UCSD-AML1 (cell line): ENCODE measurements around the gene MAGED1.
"Not testable (repeated sequence)": the region's sequence is repeated elsewhere in the genome, so short reads cannot be mapped to it uniquely, and the experiment has no call there.

ENCODE experiments used
- DNase-seq: peaks from one replicate; lab custom pipeline; 2025; ENCODE audit not compliant: unreplicated experiment; lab: John Stamatoyannopoulos, UW

The MAGED1 gene

DNA sequence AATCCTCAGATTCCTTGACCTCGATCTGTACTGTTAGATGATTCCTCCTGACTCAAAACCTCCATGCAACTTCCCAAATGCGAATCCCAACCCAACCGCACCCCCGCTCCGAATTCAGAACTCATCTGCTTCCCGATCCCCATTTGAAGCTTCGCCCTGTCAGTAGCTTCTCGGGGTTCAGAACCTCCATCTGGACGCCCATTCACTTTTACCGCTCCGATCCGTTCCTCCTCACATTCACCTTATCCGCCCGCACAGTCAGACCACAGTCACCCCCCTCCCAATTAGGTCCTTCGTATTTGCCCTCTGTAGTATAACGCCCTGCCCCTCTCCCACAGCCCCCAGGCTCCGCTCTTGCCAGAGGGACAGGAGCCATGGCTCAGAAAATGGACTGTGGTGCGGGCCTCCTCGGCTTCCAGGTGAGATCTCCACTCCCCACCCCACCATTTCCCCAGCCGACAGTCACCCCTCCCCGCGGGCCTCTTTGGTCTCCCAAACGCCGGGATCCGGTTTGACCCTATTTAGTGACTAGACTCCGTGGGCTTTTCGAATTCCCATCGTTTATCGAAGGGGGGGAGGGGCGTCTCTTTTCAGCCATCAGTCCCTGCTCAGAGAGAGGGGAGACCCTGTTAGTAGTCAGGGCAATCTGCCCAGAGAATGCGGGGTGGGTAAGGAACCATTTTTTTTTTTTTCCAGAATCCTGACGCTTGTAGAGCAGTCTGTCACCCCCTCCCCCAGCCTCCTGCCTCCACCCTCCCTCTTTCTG lies 691 bp downstream of the MAGED1 start:
- no peak for DNase-seq

- DNase-seq, result no peak
Measured at GRCh38 chrX:51894697-51895336, 1.4 kb downstream of the MAGED1 start.

DNA sequence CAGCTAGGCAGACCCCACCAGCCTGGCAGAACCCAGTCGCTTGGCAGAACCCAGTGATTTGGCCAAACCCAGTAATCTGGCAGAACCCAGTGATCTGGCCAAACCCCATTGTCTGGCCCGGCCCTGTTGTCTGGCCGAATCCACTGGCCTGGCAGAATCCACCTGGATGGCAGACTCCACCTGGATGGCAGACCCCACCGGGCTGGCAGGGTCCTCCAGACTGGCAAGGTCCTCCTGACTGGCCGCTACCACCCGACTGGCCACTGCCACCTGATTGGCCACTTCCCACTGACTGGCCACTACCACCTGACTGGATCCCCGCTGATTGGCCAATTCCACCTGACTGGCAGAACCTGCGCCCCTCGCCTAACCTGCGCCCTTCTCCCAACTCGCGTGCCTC lies 3.2 kb downstream of the MAGED1 start:
- DNase-seq, result no peak

- no peak for DNase-seq
Measured at GRCh38 chrX:51899741-51900140, 6.3 kb downstream of the MAGED1 start.

DNA sequence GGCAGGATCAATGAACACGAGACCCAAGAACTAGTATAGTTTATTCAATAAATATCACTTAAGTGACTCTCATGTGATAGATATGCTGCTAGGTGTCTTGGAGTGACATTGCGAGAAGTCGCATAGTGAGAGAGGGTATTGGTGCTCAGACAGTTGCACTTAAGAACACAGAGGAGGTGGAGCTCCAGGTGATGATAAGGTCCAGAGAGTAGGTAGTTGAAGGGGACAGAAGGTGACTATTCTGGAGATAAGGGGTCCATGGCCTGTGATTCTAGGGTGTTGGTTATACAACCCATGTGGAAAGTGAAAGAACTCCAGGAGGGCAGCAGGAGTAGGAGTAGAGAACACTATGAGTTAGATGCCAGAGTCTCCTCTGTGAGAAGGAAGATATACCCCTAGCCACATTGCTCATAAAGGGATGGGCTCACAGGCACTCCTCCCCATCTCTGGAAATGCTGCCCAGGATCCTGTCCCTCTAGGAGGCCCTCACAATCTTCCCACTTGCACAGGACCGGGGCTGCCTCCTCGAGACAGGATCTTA lies 9.2 kb downstream of the MAGED1 start:
- no peak for DNase-seq

GRCh38 chrX:51905152-51905551 lies 11.7 kb downstream of the MAGED1 start:
- not testable (repeated sequence) for DNase-seq

- no peak for DNase-seq
Measured at GRCh38 chrX:51905711-51906110, 12.3 kb downstream of the MAGED1 start.

- DNase-seq, result no peak
Measured at GRCh38 chrX:51917604-51918003, 24.2 kb downstream of the MAGED1 start.

- no peak for DNase-seq
Measured at GRCh38 chrX:51922561-51922960, 29.1 kb downstream of the MAGED1 start.

DNA sequence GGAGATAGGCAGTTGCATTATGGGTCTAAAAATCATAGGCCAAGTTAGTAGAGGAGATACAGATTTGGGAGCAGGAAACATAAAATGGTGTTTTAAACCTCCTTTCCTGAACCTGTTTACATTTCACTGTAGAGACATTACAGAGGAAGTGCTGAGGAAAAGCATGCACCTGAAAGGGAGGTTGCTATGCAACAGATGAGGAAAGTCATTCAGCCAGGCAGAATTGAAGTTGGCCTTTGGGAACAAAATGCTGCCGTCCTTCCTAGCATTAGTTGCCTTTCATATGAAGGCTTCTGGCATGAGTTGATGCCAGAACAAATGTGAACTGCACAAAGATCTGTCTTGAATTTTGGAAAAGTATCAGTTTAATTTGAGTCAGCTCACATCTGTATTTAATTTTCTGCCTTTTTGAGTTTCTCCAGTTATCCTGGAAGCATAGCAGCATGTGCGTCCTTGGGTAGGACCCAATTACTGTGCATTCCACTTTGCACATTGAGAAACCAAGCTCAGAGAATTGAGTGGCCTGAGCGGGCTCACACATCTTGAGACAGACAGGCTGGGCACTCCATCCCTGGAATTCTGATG lies 38.2 kb downstream of the MAGED1 start:
- DNase-seq, result no peak
